Mesendoderm (in vitro differentiated cells): ENCODE measurements around the gene IL36B.
"Not testable (repeated sequence)": the region's sequence is repeated elsewhere in the genome, so short reads cannot be mapped to it uniquely, and the experiment has no call there.

Source experiments
- DNase-seq: peaks from one replicate; pipeline ENCODE4 v3.0.0; 2013
- H2AK5ac ChIP-seq: 2 replicates; pipeline ENCODE4 v1.6.1; 2013; ENCODE audit warnings: low read length, inconsistent platforms
- H2BK120ac ChIP-seq: 2 replicates; pipeline ENCODE4 v1.6.1; 2013; ENCODE audit warnings: low read depth, mild to moderate bottlenecking, low read length, moderate library complexity, mixed read lengths
- H2BK15ac ChIP-seq: replicated peaks from 2 replicates; pipeline ENCODE4 v1.6.1; 2013; ENCODE audit warnings: low read depth, mild to moderate bottlenecking, moderate library complexity
- H2BK5ac ChIP-seq: 2 replicates; pipeline ENCODE4 v1.6.1; 2013; ENCODE audit warnings: low read length, inconsistent platforms
- H3K18ac ChIP-seq: 2 replicates; pipeline ENCODE4 v1.6.1; 2013; ENCODE audit warnings: mild to moderate bottlenecking, low read length, mixed read lengths
- H3K23ac ChIP-seq: one replicate; pipeline ENCODE4 v1.6.1; 2013; ENCODE audit warnings: low read length
- H3K27ac ChIP-seq: 2 replicates; pipeline ENCODE4 v1.5.1; 2013; ENCODE audit warnings: low read depth, mild to moderate bottlenecking, inconsistent platforms, low read length, moderate library complexity
- H3K27me3 ChIP-seq: 2 replicates; pipeline ENCODE4 v1.6.1; 2013; ENCODE audit warnings: low read length, control low read depth, mild to moderate bottlenecking, inconsistent platforms; ENCODE audit not compliant: insufficient read depth, poor library complexity
- H3K36me3 ChIP-seq: 2 replicates; pipeline ENCODE4 v1.6.1; 2013; ENCODE audit warnings: low read length, inconsistent platforms; ENCODE audit not compliant: control insufficient read depth, insufficient read depth
- H3K4ac ChIP-seq: one replicate; pipeline ENCODE4 v1.6.1; 2013; ENCODE audit warnings: low read depth, mild to moderate bottlenecking, low read length, moderate library complexity
- H3K4me1 ChIP-seq: 2 replicates; pipeline ENCODE4 v1.6.1; 2013; ENCODE audit warnings: low read depth, low read length, inconsistent platforms; ENCODE audit not compliant: control insufficient read depth
- H3K4me2 ChIP-seq: 2 replicates; pipeline ENCODE4 v1.6.1; 2013; ENCODE audit warnings: low read length
- H3K4me3 ChIP-seq: 2 replicates; pipeline ENCODE4 v1.5.1; 2013; ENCODE audit warnings: mild to moderate bottlenecking, low read length
- H3K56ac ChIP-seq: one replicate; pipeline ENCODE4 v1.6.1; 2013; ENCODE audit warnings: low read length
- H3K79me1 ChIP-seq: 2 replicates; pipeline ENCODE4 v1.6.1; 2013; ENCODE audit warnings: low read length, inconsistent platforms
- H3K79me2 ChIP-seq: 2 replicates; pipeline ENCODE4 v1.6.1; 2013; ENCODE audit warnings: mild to moderate bottlenecking, low read length; ENCODE audit not compliant: control insufficient read depth, insufficient read depth
- H3K9ac ChIP-seq: 2 replicates; pipeline ENCODE4 v1.6.1; 2013; ENCODE audit warnings: low read length, inconsistent platforms
- H4K5ac ChIP-seq: one replicate; pipeline ENCODE4 v1.6.1; 2013; ENCODE audit warnings: low read length
- H4K8ac ChIP-seq: one replicate; pipeline ENCODE4 v1.6.1; 2013; ENCODE audit warnings: low read depth, mild to moderate bottlenecking, control low read depth, low read length, moderate library complexity
- WGBS: extraction: QIAGEN DNeasy Blood & Tissue Kit; methylation state at CpG from one replicate; pipeline ENCODE4 v1.1.7; 2013; ENCODE audit warnings: low lambda C conversion rate, missing lambda C conversion rate; ENCODE audit not compliant: insufficient coverage; ENCODE audit errors: extremely low coverage; 5-methylcytosine and 5-hydroxymethylcytosine counted together

Gene IL36B

DNA sequence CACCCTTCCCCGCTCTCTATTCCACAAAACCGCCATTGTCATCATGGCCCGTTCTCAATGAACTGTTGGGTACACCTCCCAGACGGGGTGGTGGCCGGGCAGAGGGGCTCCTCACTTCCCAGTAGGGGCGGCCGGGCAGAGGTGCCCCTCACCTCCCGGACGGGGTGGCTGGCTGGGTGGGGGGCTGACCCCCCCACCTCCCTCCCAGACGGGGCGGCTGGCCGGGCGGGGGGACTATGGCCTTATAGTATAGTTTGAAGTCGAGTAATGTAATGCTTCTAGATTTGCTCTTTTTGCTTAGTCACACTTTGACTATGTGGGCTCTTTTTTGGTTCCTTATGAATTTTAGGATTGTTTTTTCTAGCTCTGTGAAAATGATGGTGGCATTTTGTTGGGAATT is 43.6 kb upstream of the IL36B start:
- H4K5ac ChIP-seq, H3K4me2 ChIP-seq, H2AK5ac ChIP-seq, H3K79me2 ChIP-seq, H3K9ac ChIP-seq, H3K56ac ChIP-seq, H2BK15ac ChIP-seq, H3K36me3 ChIP-seq, H3K79me1 ChIP-seq, H3K4ac ChIP-seq, H2BK120ac ChIP-seq, H4K8ac ChIP-seq, H3K4me3 ChIP-seq, H3K27ac ChIP-seq, H3K4me1 ChIP-seq, H3K23ac ChIP-seq, DNase-seq, H3K18ac ChIP-seq, H3K27me3 ChIP-seq, H2BK5ac ChIP-seq: not testable (repeated sequence)
- no CpG with 5 or more reads among the region's 14 CpGs for WGBS

- no peak overlapping the region for H4K8ac ChIP-seq
- no CpG with 5 or more reads among the region's 2 CpGs for WGBS
- H3K36me3 ChIP-seq = no peaks in the 10 kb centered on the region
- no peaks in the 10 kb centered on the region for H3K79me1 ChIP-seq
- H3K4ac ChIP-seq = no peak overlapping the region
- no peak for DNase-seq
- H4K5ac ChIP-seq = no peak overlapping the region
- no peak overlapping the region for H2BK5ac ChIP-seq
- H3K4me2 ChIP-seq = no peak overlapping the region
- no peaks in the 10 kb centered on the region for H3K79me2 ChIP-seq
- no peak overlapping the region for H3K4me3 ChIP-seq
- H2BK120ac ChIP-seq = no peak overlapping the region
- no peak overlapping the region for H2BK15ac ChIP-seq
- H3K9ac ChIP-seq = no peak overlapping the region
- H3K27ac ChIP-seq = no peak overlapping the region
- no peaks in the 10 kb centered on the region for H3K4me1 ChIP-seq
- no peak overlapping the region for H3K18ac ChIP-seq
- no peak overlapping the region for H3K23ac ChIP-seq
- no peak overlapping the region for H3K56ac ChIP-seq
- no peak overlapping the region for H2AK5ac ChIP-seq
- no peaks in the 10 kb centered on the region for H3K27me3 ChIP-seq
Measured at GRCh38 chr2:113093613-113093977, 40.9 kb upstream of the IL36B start.

DNA sequence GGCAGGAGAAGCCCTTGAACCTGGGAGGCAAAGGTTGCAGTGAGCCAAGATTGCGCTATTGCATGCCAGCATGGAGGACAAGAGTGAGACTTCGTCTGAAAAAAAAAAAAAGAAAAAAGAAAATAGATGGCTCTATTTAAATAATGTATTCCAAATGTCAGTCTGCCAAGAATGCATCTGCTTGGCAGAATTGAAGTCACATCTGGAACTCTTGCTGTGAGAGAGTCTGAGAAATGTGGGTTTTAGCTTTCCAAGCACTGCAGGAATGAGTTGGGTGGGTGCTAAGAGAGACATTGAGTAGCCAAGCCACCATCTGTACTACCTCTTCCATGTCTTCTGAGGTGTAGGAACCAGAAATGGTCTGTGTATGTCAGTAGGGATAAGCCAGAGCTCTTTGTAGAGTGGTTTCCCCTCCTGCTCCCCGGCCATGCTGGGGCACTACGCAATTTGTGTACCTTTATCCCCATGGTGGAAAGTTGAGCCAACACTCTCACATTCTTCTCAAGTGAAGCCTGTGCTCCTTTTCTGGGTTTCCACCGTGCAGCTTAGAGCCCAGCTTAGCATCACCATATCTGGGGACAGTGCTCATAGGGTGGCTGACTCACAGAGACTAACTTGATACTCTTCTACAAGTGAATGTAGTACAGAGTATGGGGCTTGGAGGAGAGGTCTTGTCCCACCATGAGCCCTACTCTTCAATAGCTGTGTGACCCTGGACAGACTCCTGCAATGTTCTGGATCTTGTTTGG is 40.4 kb upstream of the IL36B start:
- H2BK15ac ChIP-seq = no peak overlapping the region

DNA sequence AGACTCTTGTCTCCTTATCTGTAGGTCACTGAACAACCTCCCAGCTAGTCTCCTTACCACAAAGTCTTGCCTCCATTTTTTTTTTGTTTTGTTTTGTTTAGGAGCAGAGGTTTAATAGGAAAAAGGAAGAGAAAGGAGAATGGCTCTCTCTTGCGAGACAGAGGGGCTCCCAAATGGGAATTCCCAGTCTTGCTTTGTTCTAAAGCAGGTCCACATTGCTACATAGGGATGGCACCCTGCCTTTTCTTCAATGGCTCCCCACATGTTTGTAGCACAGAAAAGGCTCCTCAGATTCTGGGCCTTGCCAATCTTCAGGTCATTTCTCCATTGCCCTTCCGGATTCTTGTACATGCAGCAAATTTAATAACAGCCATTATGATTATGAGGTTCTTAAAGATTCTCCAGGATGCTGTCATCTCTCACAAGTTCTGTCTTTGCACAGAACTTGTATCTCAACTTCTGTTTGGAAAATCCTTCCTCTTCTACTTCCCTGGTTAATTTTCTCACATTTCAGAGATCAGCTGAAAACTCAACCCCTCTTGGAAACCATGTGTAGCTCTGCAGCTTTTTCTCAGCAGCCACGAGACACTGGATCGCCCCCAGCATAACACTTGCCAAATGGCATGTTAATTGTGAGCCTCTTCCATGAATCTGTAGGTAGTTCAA is 38.7 kb upstream of the IL36B start:
- Histone ChIP-seq H3K9ac (no peak overlapping the region), H2BK15ac (no peak overlapping the region), H3K79me2 (no peaks in the 10 kb centered on the region), H3K4me1 (no peaks in the 10 kb centered on the region), H3K56ac (no peak overlapping the region), H3K36me3 (no peaks in the 10 kb centered on the region), H3K79me1 (no peaks in the 10 kb centered on the region), H3K4ac (no peak overlapping the region), H4K5ac (no peak overlapping the region), H2BK5ac (no peak overlapping the region), H4K8ac (no peak overlapping the region), H3K18ac (no peak overlapping the region), H2AK5ac (no peak overlapping the region), H2BK120ac (no peak overlapping the region), H3K4me2 (no peak overlapping the region), H3K23ac (no peak overlapping the region), H3K27ac (no peak overlapping the region), H3K4me3 (no peak overlapping the region), H3K27me3 (no peaks in the 10 kb centered on the region)
- DNase-seq = no peak
- WGBS = no CpG with 5 or more reads among the region's 4 CpGs

More for the DNA sequence above, 40.4 kb upstream of the IL36B start:
- Histone ChIP-seq H3K9ac (no peak overlapping the region), H2AK5ac (no peak overlapping the region), H3K79me2 (no peaks in the 10 kb centered on the region), H3K36me3 (no peaks in the 10 kb centered on the region), H3K23ac (no peak overlapping the region), H3K27me3 (no peaks in the 10 kb centered on the region), H3K4ac (no peak overlapping the region), H3K27ac (no peak overlapping the region), H2BK5ac (no peak overlapping the region), H3K4me1 (no peaks in the 10 kb centered on the region), H4K8ac (no peak overlapping the region), H3K56ac (no peak overlapping the region), H3K79me1 (no peaks in the 10 kb centered on the region), H2BK120ac (no peak overlapping the region), H4K5ac (no peak overlapping the region), H3K4me2 (no peak overlapping the region), H3K18ac (no peak overlapping the region), H3K4me3 (no peak overlapping the region)
- DNase-seq = no peak
- WGBS = no CpG with 5 or more reads among the region's 5 CpGs

DNA sequence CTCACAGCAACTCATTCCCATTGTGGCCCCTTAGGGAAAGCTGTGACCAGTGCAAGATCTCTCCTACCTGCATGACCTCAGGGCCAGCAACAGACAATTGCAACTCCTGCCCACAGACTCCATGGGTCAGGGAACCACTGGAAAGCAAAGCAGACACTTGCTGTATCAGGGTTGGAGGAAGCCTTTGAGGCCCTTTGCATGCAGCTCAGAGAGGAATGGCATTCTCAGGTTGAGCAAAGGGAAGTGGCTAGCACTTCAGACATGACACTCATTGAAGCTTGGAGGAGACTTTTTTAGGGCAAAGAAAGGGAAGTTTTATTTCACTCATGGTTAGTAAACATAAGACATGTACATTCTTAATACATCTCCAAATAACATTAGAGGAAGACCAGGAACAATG is 37.2 kb upstream of the IL36B start:
- no peak overlapping the region for H2BK120ac ChIP-seq
- no peak overlapping the region for H2BK15ac ChIP-seq
- H3K79me2 ChIP-seq = no peaks in the 10 kb centered on the region
- no peaks in the 10 kb centered on the region for H3K79me1 ChIP-seq
- DNase-seq = no peak
- no peaks in the 10 kb centered on the region for H3K36me3 ChIP-seq
- no peaks in the 10 kb centered on the region for H3K4me1 ChIP-seq
- H3K18ac ChIP-seq = no peak overlapping the region
- H4K8ac ChIP-seq = no peak overlapping the region
- H4K5ac ChIP-seq = no peak overlapping the region
- no peak overlapping the region for H3K4me2 ChIP-seq
- H3K27me3 ChIP-seq = no peaks in the 10 kb centered on the region
- no peak overlapping the region for H3K27ac ChIP-seq
- no peak overlapping the region for H3K56ac ChIP-seq
- no peak overlapping the region for H3K4ac ChIP-seq
- no peak overlapping the region for H2BK5ac ChIP-seq
- no peak overlapping the region for H3K4me3 ChIP-seq
- no peak overlapping the region for H2AK5ac ChIP-seq
- H3K9ac ChIP-seq = no peak overlapping the region
- H3K23ac ChIP-seq = no peak overlapping the region
